ENCODE measurements around the gene MRPL12.

MRPL12 gene

GRCh38 chr17:81740395-81740961 is 37.3 kb downstream of the MRPL12 start:
- Histone ChIP-seq H3K27ac (no peak overlapping the region), H3K4me3 (ENCODE audit: low read depth, low read length) (no peak overlapping the region), H3K27me3 (replicated peaks) (peaks cover 6% of the 10 kb centered on the region), H3K36me3 (replicated peaks) (no peaks in the 10 kb centered on the region)
- TF ChIP-seq CTCF (IDR thresholded peaks at IDR 0.05; ENCODE audit: low read depth, low read length, missing control alignments), result no peak
- in situ Hi-C loops (cut with HindIII; ENCODE audit: low pct_ligation_motif_present, low sequenced_read_pairs), result no loop called here
- DNase-seq, result no peak

- TF ChIP-seq CTCF (IDR thresholded peaks at IDR 0.05; ENCODE audit: low read depth, low read length, missing control alignments), result no peak
- no peak for DNase-seq
- Histone ChIP-seq H3K27ac (no peak overlapping the region), H3K36me3 (replicated peaks) (no peaks in the 10 kb centered on the region), H3K4me3 (ENCODE audit: low read depth, low read length) (no peak overlapping the region), H3K27me3 (replicated peaks) (peaks cover 6% of the 10 kb centered on the region)
- in situ Hi-C loops (cut with HindIII; ENCODE audit: low pct_ligation_motif_present, low sequenced_read_pairs), result no loop called here
Observed at GRCh38 chr17:81741049-81741593, 38.0 kb downstream of the MRPL12 start.

GRCh38 chr17:81741594-81742452 is 38.7 kb downstream of the MRPL12 start:
- Histone ChIP-seq H3K4me3 (ENCODE audit: low read depth, low read length) (no peak overlapping the region), H3K27ac (no peak overlapping the region), H3K36me3 (replicated peaks) (no peaks in the 10 kb centered on the region), H3K27me3 (replicated peaks) (peaks cover 6% of the 10 kb centered on the region)
- no peak for DNase-seq
- TF ChIP-seq CTCF (IDR thresholded peaks at IDR 0.05; ENCODE audit: low read depth, low read length, missing control alignments), result no peak
- in situ Hi-C loops (cut with HindIII; ENCODE audit: low pct_ligation_motif_present, low sequenced_read_pairs), result no loop called here

Data from brain microvascular endothelial cell (primary cell).